HL-60/S4 (cell line): ENCODE data around the gene RBCK1.

ENCODE experiments used
- in situ Hi-C: fragments of 300-500 bp; cut with MboI; formaldehyde crosslinking; loops from 2 replicates; pipeline ENCODE4 v1.14.3; 2022; ENCODE audit warnings: low sequenced_read_pairs

Gene RBCK1

DNA sequence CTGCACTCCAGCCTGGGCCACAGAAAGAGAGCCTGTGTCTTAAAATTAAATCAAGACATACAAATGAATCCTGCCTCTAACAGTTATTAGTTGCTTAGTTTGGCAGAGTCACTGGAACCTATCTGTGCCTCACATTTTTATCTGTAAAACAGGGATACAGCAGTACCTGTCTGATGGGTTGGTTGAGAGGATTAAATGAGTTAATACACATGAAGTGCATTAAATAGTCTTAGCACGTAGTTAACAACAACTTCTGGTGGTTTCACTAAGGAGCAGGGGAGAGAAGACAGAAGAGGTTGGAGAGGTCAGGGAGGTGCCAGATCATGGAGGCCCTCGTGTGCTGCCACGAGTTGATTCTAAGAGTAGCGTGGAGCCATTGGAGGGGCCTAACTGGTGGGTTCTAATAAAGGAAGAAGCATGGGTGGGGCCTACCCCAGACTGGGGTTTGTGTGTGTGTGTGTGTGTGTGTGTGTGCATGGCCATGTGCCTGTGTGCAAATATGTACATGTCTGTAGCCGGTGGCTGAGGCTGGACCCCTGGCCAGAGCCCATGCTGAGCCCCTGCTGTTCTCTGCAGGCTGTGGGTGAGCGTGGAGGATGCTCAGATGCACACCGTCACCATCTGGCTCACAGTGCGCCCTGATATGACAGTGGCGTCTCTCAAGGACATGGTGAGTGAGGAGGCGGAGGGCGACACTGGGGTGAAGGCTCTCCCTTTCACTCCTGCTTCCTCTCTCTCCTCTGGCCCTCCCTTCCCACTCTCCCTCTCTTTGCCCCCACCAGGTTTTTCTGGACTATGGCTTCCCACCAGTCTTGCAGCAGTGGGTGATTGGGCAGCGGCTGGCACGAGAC, 9.1 kb downstream of the RBCK1 start:
- in situ Hi-C loops = no loop called here

DNA sequence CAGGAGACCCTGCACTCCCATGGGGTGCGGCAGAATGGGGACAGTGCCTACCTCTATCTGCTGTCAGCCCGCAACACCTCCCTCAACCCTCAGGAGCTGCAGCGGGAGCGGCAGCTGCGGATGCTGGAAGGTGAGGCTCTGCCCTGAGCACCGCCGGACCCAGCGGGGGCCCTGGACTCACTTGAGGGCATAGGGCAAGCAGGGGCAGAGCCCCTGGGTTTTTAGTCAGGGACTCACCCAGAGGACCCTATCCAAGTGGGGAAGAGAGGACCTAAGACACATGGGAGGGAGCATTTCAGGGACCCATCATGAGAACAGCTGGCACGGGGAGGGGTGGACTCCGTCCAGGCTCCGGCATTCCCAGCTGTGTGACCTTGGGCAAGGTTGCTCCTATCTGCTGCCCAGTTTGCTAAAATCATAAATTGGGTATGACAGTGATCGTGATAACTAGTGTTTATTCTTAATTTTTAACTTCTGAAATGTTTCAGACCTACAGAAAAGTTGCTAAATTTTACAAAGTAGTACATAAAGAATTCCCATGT, 9.8 kb downstream of the RBCK1 start:
- in situ Hi-C loops = no loop called here

DNA sequence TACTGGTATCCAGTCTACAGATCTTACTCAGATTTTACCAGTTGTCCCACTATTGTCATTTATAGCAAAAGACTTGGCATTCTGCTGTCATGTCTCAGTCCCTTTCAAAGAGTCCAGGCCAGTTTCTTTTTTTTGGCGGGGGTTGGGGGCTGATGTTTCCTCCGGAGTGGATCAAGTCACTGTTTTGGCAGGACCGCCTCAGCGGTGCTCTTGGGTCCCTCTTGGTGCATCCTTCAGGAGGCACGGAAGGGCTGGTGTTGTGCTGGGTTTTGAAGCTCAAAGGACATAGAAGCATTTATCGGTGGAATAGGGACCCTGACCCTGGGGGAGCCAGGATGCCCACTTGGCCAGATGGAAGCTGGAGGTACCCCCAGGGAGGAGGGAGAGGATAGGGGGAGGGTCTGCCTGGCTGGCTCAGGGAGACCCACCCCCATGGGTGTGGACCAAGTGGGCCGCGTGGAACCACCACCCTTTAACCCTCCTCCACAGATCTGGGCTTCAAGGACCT, 10.8 kb downstream of the RBCK1 start:
- in situ Hi-C loops = no loop called here

DNA sequence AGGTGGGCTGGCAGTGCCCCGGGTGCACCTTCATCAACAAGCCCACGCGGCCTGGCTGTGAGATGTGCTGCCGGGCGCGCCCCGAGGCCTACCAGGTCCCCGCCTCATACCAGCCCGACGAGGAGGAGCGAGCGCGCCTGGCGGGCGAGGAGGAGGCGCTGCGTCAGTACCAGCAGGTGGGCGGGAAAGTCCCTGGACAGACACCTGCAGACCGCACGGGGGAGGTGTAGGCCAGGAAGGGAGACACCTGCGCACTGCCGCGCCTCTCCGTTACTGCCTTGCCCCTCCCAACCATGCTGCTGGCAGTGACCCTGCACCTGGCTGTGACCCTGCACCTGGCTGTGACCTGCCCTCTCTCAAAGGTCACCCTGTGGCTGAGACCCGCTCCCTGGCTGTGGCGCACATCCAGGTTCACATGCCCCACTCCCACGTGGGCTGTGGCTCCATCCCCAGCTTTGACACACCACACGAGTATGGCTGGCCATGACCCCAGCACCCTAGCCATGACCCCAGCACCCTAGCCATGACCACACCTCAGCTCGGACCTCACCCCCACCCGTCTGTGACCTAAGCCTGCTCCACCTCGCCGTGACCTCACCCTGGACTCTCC, 11.6 kb downstream of the RBCK1 start:
- in situ Hi-C loops = no loop called here

DNA sequence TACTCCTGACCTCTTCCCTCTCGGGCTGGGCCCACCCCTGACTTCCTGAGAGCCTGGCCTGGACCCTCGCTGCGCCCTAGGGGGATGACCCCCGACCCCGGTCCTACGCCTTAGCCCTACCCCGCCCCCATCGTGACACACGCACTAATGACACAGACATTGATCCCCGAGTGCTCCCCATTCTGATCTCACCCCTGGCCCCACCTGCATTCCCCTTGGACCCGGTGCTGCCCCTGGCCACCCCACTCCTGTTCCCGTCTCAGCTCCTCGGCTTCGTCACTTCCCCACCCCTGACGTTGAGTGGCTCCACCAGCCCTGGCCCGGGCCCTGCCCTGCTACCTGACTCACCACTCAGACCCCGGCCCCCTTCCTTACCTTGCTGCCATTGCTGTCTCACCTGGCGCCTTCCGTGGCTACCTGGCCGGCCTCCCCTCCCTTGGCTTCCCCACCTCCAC, 12.1 kb downstream of the RBCK1 start:
- in situ Hi-C loops = no loop called here

- in situ Hi-C loops = no loop called here
Measured at GRCh38 chr20:420721-421574, 12.8 kb downstream of the RBCK1 start.

GRCh38 chr20:421685-422250, 13.7 kb downstream of the RBCK1 start:
- in situ Hi-C loops = no loop called here

GRCh38 chr20:426566-426965, 18.5 kb downstream of the RBCK1 start:
- in situ Hi-C loops = no loop called here

DNA sequence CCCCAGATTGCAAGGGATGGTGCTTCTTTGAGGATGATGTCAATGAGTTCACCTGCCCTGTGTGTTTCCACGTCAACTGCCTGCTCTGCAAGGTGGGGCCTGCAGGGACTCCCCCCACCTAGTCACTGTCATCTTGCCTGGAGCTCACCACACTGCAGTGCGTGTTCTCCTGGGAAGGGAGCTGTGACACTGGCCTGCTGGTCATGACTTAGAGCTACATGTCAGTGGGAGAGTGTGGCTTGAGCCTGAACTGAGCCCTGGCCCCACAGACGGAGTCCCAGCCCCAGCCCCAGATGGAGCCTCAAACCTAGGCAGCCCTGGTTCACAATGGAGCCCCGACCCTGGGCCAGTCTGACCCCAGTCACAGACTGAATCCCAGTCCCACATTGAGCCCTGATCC, 19.3 kb downstream of the RBCK1 start:
- in situ Hi-C loops = no loop called here

DNA sequence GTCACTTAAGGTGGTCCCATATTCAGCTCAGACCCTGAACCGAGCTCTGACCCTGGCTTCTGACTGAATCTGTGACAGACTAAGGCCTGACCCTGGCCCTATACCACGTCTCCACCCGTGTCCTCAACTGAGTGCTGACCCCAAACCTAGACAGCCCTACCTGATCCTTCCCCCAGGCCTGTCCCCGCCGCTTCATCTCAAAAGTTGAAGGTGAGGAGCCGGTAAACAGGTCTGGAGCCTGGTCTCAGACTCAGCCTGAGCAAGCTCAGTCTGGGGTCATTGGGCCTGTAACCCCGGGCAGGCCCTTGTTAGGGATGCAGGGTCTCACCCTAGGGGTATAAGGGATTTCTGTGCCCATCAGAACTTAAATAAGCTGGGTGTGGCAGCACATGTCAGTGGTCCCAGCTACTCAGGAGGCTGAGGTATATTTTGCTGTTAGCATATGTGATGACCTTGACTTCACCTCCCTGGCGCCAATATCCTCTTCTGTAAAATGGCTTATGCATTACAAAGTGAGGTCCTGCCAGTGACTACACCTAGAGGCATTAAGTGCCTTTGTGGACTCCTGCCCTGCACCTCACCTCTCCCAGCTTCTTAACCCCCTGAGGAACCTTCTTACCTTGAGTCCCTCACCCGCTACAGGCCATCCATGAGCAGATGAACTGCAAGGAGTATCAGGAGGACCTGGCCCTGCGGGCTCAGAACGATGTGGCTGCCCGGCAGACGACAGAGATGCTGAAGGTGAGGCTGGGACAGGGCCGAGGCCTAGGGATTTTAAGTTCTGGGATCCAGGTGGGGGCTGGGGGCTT, 20.0 kb downstream of the RBCK1 start:
- in situ Hi-C loops = no loop called here

- in situ Hi-C loops = no loop called here
Measured at GRCh38 chr20:428658-429200, 20.6 kb downstream of the RBCK1 start.

GRCh38 chr20:430091-430999, 22.2 kb downstream of the RBCK1 start:
- in situ Hi-C loops = no loop called here

GRCh38 chr20:431012-431904, 23.2 kb downstream of the RBCK1 start:
- in situ Hi-C loops = no loop called here

DNA sequence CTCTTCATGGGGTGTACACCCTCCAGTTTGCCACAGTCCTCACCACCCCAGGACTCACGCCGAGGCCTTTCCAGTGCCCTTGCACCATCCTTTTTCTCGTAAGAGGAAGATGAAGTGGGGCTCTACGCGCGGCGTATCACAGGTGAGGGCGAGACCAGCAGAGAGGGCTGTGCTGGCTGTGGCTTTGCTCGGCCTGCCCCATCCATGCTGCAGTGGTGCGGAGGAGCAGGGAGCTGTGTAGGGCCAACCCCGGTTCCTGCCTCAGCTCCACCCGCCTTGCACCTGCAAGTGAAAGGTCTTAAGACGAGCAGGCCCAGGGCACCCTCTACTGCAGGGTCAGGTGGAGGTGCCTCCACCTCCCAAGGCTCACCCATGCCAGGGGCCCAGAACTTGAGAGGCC, 24.1 kb downstream of the RBCK1 start:
- in situ Hi-C loops = no loop called here

DNA sequence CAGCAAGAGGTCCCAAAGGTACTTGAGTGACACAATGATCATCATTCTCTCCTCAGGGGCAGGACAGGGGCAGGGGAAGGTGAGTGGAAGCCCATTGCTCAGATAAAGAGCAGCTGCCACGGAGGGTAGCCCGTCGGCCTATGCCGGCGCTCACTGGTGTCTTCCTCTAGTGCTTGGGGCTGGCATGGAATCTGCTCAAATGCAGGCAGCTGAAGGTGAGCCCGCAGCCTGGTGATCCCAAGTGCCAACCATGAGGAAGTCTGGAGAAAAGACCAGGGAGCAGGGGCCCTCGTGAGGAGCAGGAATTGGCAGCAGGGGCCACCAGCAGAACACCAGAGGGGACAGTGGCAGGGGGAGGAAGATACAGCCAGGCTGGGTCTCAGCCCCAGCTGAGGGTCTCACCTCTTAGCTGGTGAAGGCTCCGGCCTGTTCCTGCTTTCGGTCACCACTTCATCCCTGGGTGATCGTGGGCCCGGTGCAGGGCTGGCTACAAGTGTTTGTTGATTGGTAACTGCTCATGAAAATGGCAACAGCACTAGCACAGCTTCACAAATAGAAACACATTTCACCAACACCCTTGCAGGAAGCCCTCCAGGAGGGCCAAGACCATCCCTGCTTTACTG, 24.7 kb downstream of the RBCK1 start:
- in situ Hi-C loops = no loop called here

DNA sequence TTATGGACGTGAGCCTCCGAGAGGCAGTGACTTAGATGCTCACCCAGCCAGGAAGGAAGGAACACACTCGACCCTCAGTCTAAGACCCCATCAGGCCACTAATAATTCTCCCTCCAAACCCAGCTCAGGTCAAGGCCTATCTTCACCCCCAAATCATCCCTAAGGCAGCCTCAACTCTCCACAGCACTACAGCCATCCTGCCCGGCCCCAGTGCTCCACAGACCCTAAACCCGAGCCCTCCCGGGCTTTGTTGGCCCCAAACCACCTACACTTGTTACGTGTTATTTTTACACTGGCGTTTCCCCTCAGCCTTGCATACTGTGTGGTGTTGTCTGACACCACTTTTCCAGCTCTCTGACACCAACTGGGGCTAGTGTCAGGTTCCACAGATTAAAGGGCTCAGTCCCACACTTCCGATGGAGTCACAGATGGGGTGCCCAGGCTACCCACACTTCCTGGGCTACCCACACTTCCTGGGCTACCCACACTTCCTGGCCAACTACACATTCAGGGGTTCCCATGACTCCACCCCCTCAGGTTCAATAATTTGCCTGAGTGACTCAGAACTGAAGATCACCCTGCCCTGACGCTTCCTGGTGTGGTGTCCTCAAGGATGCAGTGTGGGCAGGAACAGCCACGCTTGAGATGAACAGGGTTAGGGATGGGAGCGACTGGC, 25.3 kb downstream of the RBCK1 start:
- in situ Hi-C loops = no loop called here

DNA sequence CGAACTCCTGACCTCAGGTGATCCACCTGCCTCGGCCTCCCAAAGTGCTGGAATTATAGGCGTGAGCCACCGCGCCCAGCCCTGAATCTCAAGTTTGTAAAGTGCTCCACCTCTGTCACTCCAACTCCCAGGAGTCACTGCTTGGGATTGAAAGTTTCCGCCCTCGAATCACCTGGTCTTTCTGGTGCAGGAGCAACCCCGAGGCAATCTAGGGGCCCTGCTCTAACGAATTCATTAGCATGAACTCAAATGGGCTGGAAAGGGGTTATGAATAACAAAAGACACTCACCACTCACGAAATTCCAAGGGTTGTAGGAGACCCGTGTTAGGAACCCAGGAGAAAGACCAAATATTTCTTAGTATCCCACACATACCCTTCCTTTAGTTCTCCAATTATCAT, 26.1 kb downstream of the RBCK1 start:
- in situ Hi-C loops = no loop called here
